Stimulated activated memory B cell treated with anti-CD40 and anti-IgM and Interleukin-4, amounts not matched to agents 10 μg/mL and 1 μg/mL and 100 μg/mL, for 72 hours (primary cell): ENCODE results near the gene FBLN1.
A peak's percentile ranks its signal among the peaks of the same experiment; 100 is the strongest.

Experiments
- ATAC-seq: fragments of 150-1000 bp; cut with Tn5 transposase; 2 replicates; pipeline ENCODE4 v1.10.0; 2021
- H3K27ac Mint-ChIP-seq: one replicate; pipeline ENCODE4 v1.8.0; 2022; ENCODE audit warnings: mild to moderate bottlenecking, mixed read lengths
- H3K27me3 Mint-ChIP-seq: one replicate; pipeline ENCODE4 v1.8.0; 2022; ENCODE audit warnings: mixed read lengths
- H3K36me3 Mint-ChIP-seq: one replicate; pipeline ENCODE4 v1.8.0; 2022; ENCODE audit warnings: mixed read lengths
- H3K4me1 Mint-ChIP-seq: one replicate; pipeline ENCODE4 v1.8.0; 2022; ENCODE audit warnings: mixed read lengths
- H3K4me3 Mint-ChIP-seq: one replicate; pipeline ENCODE4 v1.8.0; 2022; ENCODE audit warnings: mild to moderate bottlenecking, moderate library complexity, mixed read lengths
- H3K9me3 Mint-ChIP-seq: one replicate; pipeline ENCODE4 v1.8.0; 2022; ENCODE audit warnings: mixed read lengths

The FBLN1 gene

GRCh38 chr22:45580726-45581381, 78.2 kb downstream of the FBLN1 start:
- H3K27ac Mint-ChIP-seq, result no peak overlapping the region
- no peak overlapping the region for H3K4me3 Mint-ChIP-seq
- peaks cover 19% of the 10 kb centered on the region for H3K4me1 Mint-ChIP-seq
- peaks cover 8% of the 10 kb centered on the region for H3K9me3 Mint-ChIP-seq
- no peak for ATAC-seq
- H3K27me3 Mint-ChIP-seq, result peaks cover 26% of the 10 kb centered on the region
- no peaks in the 10 kb centered on the region for H3K36me3 Mint-ChIP-seq

GRCh38 chr22:45581549-45582080, 78.9 kb downstream of the FBLN1 start:
- H3K27ac Mint-ChIP-seq, result no peak overlapping the region
- peaks cover 24% of the 10 kb centered on the region for H3K27me3 Mint-ChIP-seq
- peaks cover 8% of the 10 kb centered on the region for H3K9me3 Mint-ChIP-seq
- no peaks in the 10 kb centered on the region for H3K36me3 Mint-ChIP-seq
- no peak overlapping the region for H3K4me3 Mint-ChIP-seq
- peaks cover 19% of the 10 kb centered on the region for H3K4me1 Mint-ChIP-seq
- ATAC-seq, result no peak

- no peak overlapping the region for H3K4me3 Mint-ChIP-seq
- no peak overlapping the region for H3K27ac Mint-ChIP-seq
- peaks cover 8% of the 10 kb centered on the region for H3K9me3 Mint-ChIP-seq
- ATAC-seq, result no peak
- H3K4me1 Mint-ChIP-seq, result peaks cover 17% of the 10 kb centered on the region
- no peaks in the 10 kb centered on the region for H3K36me3 Mint-ChIP-seq
- peaks cover 24% of the 10 kb centered on the region for H3K27me3 Mint-ChIP-seq
Measured at GRCh38 chr22:45582236-45582954, 79.7 kb downstream of the FBLN1 start.

- Mint-ChIP-seq H3K9me3 (peaks cover 8% of the 10 kb centered on the region), H3K27ac (no peak overlapping the region), H3K4me3 (no peak overlapping the region), H3K36me3 (no peaks in the 10 kb centered on the region), H3K27me3 (peaks cover 24% of the 10 kb centered on the region), H3K4me1 (peaks cover 12% of the 10 kb centered on the region)
- no peak for ATAC-seq
Measured at GRCh38 chr22:45582955-45583320, 80.3 kb downstream of the FBLN1 start.

- H3K27me3 Mint-ChIP-seq, result peaks cover 25% of the 10 kb centered on the region
- no peak for ATAC-seq
Measured at GRCh38 chr22:45583504-45583903, 80.8 kb downstream of the FBLN1 start.

GRCh38 chr22:45584121-45584570, 81.5 kb downstream of the FBLN1 start:
- Mint-ChIP-seq H3K27me3 (peaks cover 25% of the 10 kb centered on the region), H3K4me1 (peaks cover 12% of the 10 kb centered on the region), H3K36me3 (no peaks in the 10 kb centered on the region), H3K4me3 (no peak overlapping the region), H3K27ac (no peak overlapping the region), H3K9me3 (peaks cover 8% of the 10 kb centered on the region)
- no peak for ATAC-seq

More at GRCh38 chr22:45583504-45583903, 80.8 kb downstream of the FBLN1 start:
- Mint-ChIP-seq H3K4me1 (peaks cover 12% of the 10 kb centered on the region), H3K9me3 (peaks cover 8% of the 10 kb centered on the region), H3K36me3 (no peaks in the 10 kb centered on the region), H3K27ac (no peak overlapping the region), H3K4me3 (no peak overlapping the region)

GRCh38 chr22:45584621-45585436, 82.1 kb downstream of the FBLN1 start:
- H3K4me1 Mint-ChIP-seq, result peaks cover 12% of the 10 kb centered on the region
- no peak overlapping the region for H3K4me3 Mint-ChIP-seq
- H3K9me3 Mint-ChIP-seq, result peaks cover 8% of the 10 kb centered on the region
- H3K36me3 Mint-ChIP-seq, result no peaks in the 10 kb centered on the region
- ATAC-seq, result no peak
- H3K27ac Mint-ChIP-seq, result no peak overlapping the region
- H3K27me3 Mint-ChIP-seq, result peaks cover 29% of the 10 kb centered on the region

GRCh38 chr22:45585437-45585755, 82.7 kb downstream of the FBLN1 start:
- Mint-ChIP-seq H3K36me3 (no peaks in the 10 kb centered on the region), H3K9me3 (peaks cover 8% of the 10 kb centered on the region), H3K27me3 (peaks cover 35% of the 10 kb centered on the region), H3K4me1 (peaks cover 12% of the 10 kb centered on the region), H3K4me3 (no peak overlapping the region), H3K27ac (no peak overlapping the region)
- no peak for ATAC-seq

GRCh38 chr22:45585946-45586540, 83.4 kb downstream of the FBLN1 start:
- no peak overlapping the region for H3K4me3 Mint-ChIP-seq
- H3K27me3 Mint-ChIP-seq, result peaks cover 40% of the 10 kb centered on the region
- H3K36me3 Mint-ChIP-seq, result no peaks in the 10 kb centered on the region
- no peak overlapping the region for H3K27ac Mint-ChIP-seq
- H3K9me3 Mint-ChIP-seq, result peaks cover 8% of the 10 kb centered on the region
- H3K4me1 Mint-ChIP-seq, result peaks cover 12% of the 10 kb centered on the region
- no peak for ATAC-seq

GRCh38 chr22:45586651-45587405, 84.1 kb downstream of the FBLN1 start:
- Mint-ChIP-seq H3K27me3 (peaks cover 40% of the 10 kb centered on the region), H3K9me3 (peaks cover 8% of the 10 kb centered on the region), H3K36me3 (no peaks in the 10 kb centered on the region), H3K27ac (no peak overlapping the region), H3K4me1 (peaks cover 12% of the 10 kb centered on the region), H3K4me3 (no peak overlapping the region)
- no peak for ATAC-seq

- Mint-ChIP-seq H3K36me3 (no peaks in the 10 kb centered on the region), H3K9me3 (peaks cover 4% of the 10 kb centered on the region), H3K27ac (no peak overlapping the region), H3K4me1 (peaks cover 9% of the 10 kb centered on the region), H3K4me3 (no peak overlapping the region), H3K27me3 (peaks cover 47% of the 10 kb centered on the region)
- ATAC-seq, result no peak
Measured at GRCh38 chr22:45587638-45588505, 85.2 kb downstream of the FBLN1 start.

GRCh38 chr22:45589556-45589955, 86.9 kb downstream of the FBLN1 start:
- Mint-ChIP-seq H3K4me1 (no peaks in the 10 kb centered on the region), H3K27me3 (peaks cover 63% of the 10 kb centered on the region), H3K27ac (no peak overlapping the region), H3K9me3 (peaks cover 2% of the 10 kb centered on the region), H3K36me3 (no peaks in the 10 kb centered on the region), H3K4me3 (no peak overlapping the region)
- no peak for ATAC-seq

- Mint-ChIP-seq H3K27me3 (peaks cover 69% of the 10 kb centered on the region), H3K27ac (no peak overlapping the region), H3K36me3 (no peaks in the 10 kb centered on the region), H3K4me3 (no peak overlapping the region), H3K4me1 (no peaks in the 10 kb centered on the region), H3K9me3 (peaks cover 4% of the 10 kb centered on the region)
- peak; percentile 9 for ATAC-seq
Measured at GRCh38 chr22:45590262-45590661, 87.6 kb downstream of the FBLN1 start.
